COR-L47 (cell line): ENCODE measurements around the gene OR13C8.

Experiments
- DNase-seq: peaks from one replicate; lab custom pipeline; 2025; lab: John Stamatoyannopoulos, UW

Gene OR13C8

DNA sequence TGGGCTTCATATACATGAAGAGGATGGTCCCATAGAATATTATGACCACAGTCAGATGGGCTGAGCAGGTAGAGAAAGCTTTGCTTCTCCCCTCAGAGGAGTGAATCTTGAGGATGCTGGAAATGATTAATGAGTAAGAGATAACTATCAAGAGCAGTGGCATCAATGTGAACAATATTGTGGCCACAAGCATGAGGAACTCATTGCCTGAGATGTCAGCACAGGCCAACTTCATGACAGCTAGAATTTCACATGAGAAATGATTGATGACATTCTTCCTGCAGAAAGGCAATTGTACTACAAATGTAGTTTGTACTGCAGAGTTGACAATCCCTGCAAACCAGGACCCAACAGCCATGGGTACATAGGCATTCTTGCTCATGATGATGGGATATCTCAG is 48.5 kb downstream of the OR13C8 start:
- no peak for DNase-seq

DNA sequence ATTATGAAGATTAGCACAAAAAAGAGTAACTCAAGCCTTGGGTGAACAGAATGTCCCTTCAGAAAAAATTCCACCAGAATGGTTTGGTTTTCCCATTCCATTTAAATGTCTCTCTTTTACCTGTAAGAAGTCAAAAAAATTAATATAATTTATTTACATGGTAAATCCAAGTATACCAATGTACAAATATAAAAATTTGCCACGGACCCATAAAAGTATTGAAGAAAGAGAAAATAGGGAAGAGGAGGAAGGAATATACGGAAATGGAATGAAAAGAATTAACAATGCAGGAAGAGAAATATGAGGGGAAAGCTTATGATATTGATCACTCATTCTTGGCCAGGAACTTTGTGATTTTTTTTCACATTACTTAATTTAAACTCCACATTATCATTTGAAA is 49.1 kb downstream of the OR13C8 start, which contains the start of gene OR13C9:
Gene OR13C9, minus strand, starts transcription at position 101 of the 400 bp plus-strand sequence. Its CDS starts 0 bp downstream, at position 101.
- no peak for DNase-seq
